ENCODE results near the gene ADCY5. TPM values are rescaled to one million over a fixed set of nuclear protein-coding genes. Genes with fewer than 3 reads are reported as not detected.

The ADCY5 gene
- total RNA-seq, 1 donor from 2014 or later, result 10.6 TPM

DNA sequence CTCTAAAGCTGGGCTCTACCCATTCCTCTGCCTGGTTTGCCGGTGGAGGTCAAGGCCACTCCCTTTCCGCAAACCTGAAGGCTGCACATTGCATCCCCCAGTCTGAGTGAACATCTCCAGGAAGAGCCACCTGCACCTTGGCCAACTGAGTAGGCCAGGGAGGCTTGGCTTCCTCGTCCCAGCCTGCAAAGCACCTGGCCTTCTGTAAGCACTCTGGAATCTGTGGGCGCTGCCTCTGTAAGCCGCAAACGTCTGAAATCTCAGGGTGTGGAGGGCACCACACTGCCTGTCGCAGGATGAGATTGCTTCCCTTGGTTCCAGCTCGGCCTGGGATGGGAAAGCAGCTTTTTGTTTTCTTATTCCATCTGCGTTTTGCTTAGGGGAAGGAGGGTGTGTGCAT, 165.8 kb downstream of the ADCY5 start:
- peaks cover 8% of the 10 kb centered on the region for H3K36me3 Mint-ChIP-seq (ENCODE audit: unreplicated experiment)
- TF ChIP-seq, protein P1, sequence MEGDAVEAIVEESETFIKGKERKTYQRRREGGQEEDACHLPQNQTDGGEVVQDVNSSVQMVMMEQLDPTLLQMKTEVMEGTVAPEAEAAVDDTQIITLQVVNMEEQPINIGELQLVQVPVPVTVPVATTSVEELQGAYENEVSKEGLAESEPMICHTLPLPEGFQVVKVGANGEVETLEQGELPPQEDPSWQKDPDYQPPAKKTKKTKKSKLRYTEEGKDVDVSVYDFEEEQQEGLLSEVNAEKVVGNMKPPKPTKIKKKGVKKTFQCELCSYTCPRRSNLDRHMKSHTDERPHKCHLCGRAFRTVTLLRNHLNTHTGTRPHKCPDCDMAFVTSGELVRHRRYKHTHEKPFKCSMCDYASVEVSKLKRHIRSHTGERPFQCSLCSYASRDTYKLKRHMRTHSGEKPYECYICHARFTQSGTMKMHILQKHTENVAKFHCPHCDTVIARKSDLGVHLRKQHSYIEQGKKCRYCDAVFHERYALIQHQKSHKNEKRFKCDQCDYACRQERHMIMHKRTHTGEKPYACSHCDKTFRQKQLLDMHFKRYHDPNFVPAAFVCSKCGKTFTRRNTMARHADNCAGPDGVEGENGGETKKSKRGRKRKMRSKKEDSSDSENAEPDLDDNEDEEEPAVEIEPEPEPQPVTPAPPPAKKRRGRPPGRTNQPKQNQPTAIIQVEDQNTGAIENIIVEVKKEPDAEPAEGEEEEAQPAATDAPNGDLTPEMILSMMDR (IDR thresholded peaks at IDR 0.05), result no peak
- no peak overlapping the region for H3K27ac Mint-ChIP-seq (ENCODE audit: unreplicated experiment)
- H3K27me3 Mint-ChIP-seq (ENCODE audit: unreplicated experiment), result no peaks in the 10 kb centered on the region
- H3K9me3 Mint-ChIP-seq (ENCODE audit: unreplicated experiment), result no peaks in the 10 kb centered on the region
- H3K4me3 Mint-ChIP-seq (ENCODE audit: unreplicated experiment), result no peak overlapping the region
- no peaks in the 10 kb centered on the region for H3K4me1 Mint-ChIP-seq (ENCODE audit: unreplicated experiment)
- DNase-seq (ENCODE audit: extremely low spot score, unreplicated experiment), result no peak

DNA sequence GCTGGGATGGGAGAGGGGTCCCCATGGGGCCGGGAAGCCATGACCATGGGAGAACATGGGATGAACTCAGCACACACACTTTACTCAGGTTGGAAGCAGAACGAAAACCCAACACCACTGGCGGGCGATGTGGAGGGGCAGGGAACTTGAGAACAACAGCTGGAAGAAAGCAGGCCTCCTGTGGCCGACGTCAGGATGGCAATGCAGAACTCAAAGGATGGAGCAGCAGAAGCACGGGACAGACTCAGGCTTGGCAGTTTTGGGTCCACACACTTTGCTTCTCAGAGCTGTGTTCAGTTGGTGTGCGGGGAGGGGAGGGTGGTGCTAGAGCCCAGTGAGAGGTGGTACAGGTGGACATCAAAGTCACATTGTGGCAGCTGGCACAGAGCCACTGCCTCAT, 166.4 kb downstream of the ADCY5 start:
- no peak for DNase-seq (ENCODE audit: extremely low spot score, unreplicated experiment)

DNA sequence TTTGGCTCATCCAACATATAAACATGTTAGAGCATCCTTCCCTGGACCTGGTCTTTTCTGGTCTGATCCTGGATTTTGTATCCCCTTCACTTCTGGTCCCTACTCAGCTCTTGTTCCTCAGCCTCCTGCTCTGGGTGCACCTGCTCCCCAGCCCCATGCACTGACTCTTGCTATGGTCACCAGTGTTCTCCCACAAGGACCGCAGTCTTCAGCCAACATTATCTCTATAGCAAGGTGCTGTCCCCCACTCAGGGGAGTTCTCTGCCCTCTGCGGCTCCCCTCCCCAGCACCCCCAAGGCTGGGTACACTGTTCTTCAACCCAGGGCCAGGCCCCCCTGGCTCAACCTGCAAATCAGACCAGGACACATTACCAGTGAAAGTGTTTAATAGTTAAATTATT, 167.0 kb downstream of the ADCY5 start:
- no peak for DNase-seq (ENCODE audit: extremely low spot score, unreplicated experiment)
- Mint-ChIP-seq H3K9me3 (ENCODE audit: unreplicated experiment) (no peaks in the 10 kb centered on the region), H3K4me3 (ENCODE audit: unreplicated experiment) (no peak overlapping the region), H3K27ac (ENCODE audit: unreplicated experiment) (no peak overlapping the region), H3K4me1 (ENCODE audit: unreplicated experiment) (no peaks in the 10 kb centered on the region), H3K36me3 (ENCODE audit: unreplicated experiment) (peaks cover 8% of the 10 kb centered on the region), H3K27me3 (ENCODE audit: unreplicated experiment) (no peaks in the 10 kb centered on the region)
- TF ChIP-seq, protein P1 (IDR thresholded peaks at IDR 0.05), result no peak

More for the DNA sequence above, 166.4 kb downstream of the ADCY5 start:
- no peaks in the 10 kb centered on the region for H3K9me3 Mint-ChIP-seq (ENCODE audit: unreplicated experiment)
- TF ChIP-seq, protein P1 (IDR thresholded peaks at IDR 0.05), result no peak
- H3K27me3 Mint-ChIP-seq (ENCODE audit: unreplicated experiment), result no peaks in the 10 kb centered on the region
- no peak overlapping the region for H3K4me3 Mint-ChIP-seq (ENCODE audit: unreplicated experiment)
- H3K27ac Mint-ChIP-seq (ENCODE audit: unreplicated experiment), result no peak overlapping the region
- no peaks in the 10 kb centered on the region for H3K4me1 Mint-ChIP-seq (ENCODE audit: unreplicated experiment)
- H3K36me3 Mint-ChIP-seq (ENCODE audit: unreplicated experiment), result peaks cover 8% of the 10 kb centered on the region

DNA sequence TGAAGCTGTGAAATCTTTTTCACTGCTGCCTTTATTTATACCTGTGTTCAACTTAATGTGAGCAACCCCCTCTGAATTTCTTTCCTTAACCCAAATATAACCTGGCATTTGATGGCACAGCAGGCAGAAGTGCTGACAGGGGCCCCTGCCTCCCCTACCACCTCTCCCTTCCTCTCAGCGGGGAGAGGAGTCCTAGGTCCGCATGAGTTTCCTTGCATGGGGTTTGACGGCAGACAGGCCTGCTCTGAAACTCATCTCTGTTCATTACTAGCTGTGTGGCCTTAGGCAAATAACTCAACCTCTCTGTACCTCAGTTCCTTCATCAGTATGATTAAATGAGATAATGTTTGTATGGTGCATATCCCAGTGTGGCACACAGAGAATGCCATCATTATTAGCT, 167.5 kb downstream of the ADCY5 start:
- Mint-ChIP-seq H3K27ac (ENCODE audit: unreplicated experiment) (no peak overlapping the region), H3K9me3 (ENCODE audit: unreplicated experiment) (no peaks in the 10 kb centered on the region), H3K4me1 (ENCODE audit: unreplicated experiment) (no peaks in the 10 kb centered on the region), H3K27me3 (ENCODE audit: unreplicated experiment) (no peaks in the 10 kb centered on the region), H3K36me3 (ENCODE audit: unreplicated experiment) (peaks cover 8% of the 10 kb centered on the region), H3K4me3 (ENCODE audit: unreplicated experiment) (no peak overlapping the region)
- TF ChIP-seq, protein P1 (IDR thresholded peaks at IDR 0.05), result no peak
- no peak for DNase-seq (ENCODE audit: extremely low spot score, unreplicated experiment)

DNA sequence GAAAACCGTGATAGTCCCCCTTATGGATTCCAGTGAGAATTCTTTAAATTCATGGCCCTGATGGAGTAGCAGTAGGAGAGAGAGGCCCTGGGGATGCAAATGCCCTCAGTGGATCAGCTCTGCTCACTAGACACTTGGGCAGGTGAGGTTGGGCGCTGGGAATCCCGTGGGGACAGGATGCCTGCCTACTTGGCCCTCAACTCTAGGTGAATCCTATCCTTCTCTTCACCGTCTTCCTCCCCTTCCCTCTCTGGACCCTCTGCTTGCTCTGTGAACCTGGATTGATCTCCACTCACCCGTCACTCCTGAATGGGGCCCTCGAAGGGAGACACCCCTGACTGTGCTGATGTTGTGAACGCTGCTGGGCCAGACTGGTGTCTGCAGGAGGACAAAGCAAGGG, 169.8 kb downstream of the ADCY5 start:
- TF ChIP-seq, protein P1 (IDR thresholded peaks at IDR 0.05), result no peak
- no peaks in the 10 kb centered on the region for H3K27me3 Mint-ChIP-seq (ENCODE audit: unreplicated experiment)
- H3K27ac Mint-ChIP-seq (ENCODE audit: unreplicated experiment), result no peak overlapping the region
- H3K4me1 Mint-ChIP-seq (ENCODE audit: unreplicated experiment), result peaks cover under 1% of the 10 kb centered on the region
- DNase-seq (ENCODE audit: extremely low spot score, unreplicated experiment), result no peak
- H3K9me3 Mint-ChIP-seq (ENCODE audit: unreplicated experiment), result no peaks in the 10 kb centered on the region
- H3K36me3 Mint-ChIP-seq (ENCODE audit: unreplicated experiment), result peaks cover 8% of the 10 kb centered on the region
- no peak overlapping the region for H3K4me3 Mint-ChIP-seq (ENCODE audit: unreplicated experiment)

All from osteocyte (in vitro differentiated cells).